Psoas muscle (tissue), 8 donors: ENCODE data around the gene PSPN. TPM values are rescaled to one million over a fixed set of nuclear protein-coding genes. Genes with fewer than 3 reads are reported as not detected.

Experiments used
- ATAC-seq, 4 donors: fragments of 200-7000 bp; cut with Tn5 transposase; one replicate each; pipeline ENCODE4 v1.9.1; 2020; ENCODE audit warnings: moderate library complexity in 3 of 4, mild to moderate bottlenecking in 2 of 4
- DNase-seq, 2 donors: peaks; one replicate each; pipeline ENCODE4 v3.0.0-alpha.2; 2020
- H3K27ac ChIP-seq: fragments of 200-600 bp; one replicate; pipeline ENCODE4 v1.8.0; 2022
- H3K27me3 ChIP-seq, 3 donors: fragments of 200-600 bp in 1 of 3; one replicate each; pipeline versions ENCODE4 v1.6.1 to v1.8.0; 2013 to 2022; ENCODE audit warnings: low read length in 2 of 3, mild to moderate bottlenecking in 2 of 3, moderate library complexity in 1 of 3; ENCODE audit not compliant: insufficient read depth in 3 of 3
- H3K36me3 ChIP-seq, 2 donors: fragments of 200-600 bp in 1 of 2; one replicate each; pipeline versions ENCODE4 v1.6.1 to v1.8.0; 2013 to 2022; ENCODE audit warnings: low read depth in 1 of 2, mild to moderate bottlenecking in 1 of 2, moderate library complexity in 1 of 2; ENCODE audit not compliant: insufficient read depth in 1 of 2
- H3K4me1 ChIP-seq: fragments of 200-600 bp; one replicate; pipeline ENCODE4 v1.8.0; 2022
- H3K4me3 ChIP-seq: fragments of 200-600 bp; one replicate; pipeline ENCODE4 v1.8.0; 2022; ENCODE audit warnings: mild to moderate bottlenecking
- H3K9me3 ChIP-seq: fragments of 200-600 bp; one replicate; pipeline ENCODE4 v1.8.0; 2022
- CTCF ChIP-seq: fragments of 200-600 bp; IDR thresholded peaks from one replicate; pipeline ENCODE4 v1.8.0; 2022; ENCODE audit warnings: antibody characterized with exemption
- WGBS, 3 donors: extraction: QIAGEN DNeasy Blood & Tissue Kit; methylation state at CpG; one replicate each; pipeline versions ENCODE4 v1.1.6 to v1.1.7; 2013; 5-methylcytosine and 5-hydroxymethylcytosine counted together
- intact Hi-C, 2 donors: fragments of 100-400 bp; cut with DNase I; formaldehyde crosslinking; loops; one replicate each; pipeline versions ENCODE4 v1.11.0 to v1.14.2; 2022
- polyA plus RNA-seq, 3 donors: library from polyadenylated mRNA; stranded (reverse); fragments of 200-250 nt; gene quantifications; one replicate each; pipeline ENCODE4 v1.2.3, GENCODE V29; 2013
- total RNA-seq, 4 donors: library from RNA; stranded (reverse); fragmentation: NEBNext Ultra II Directional in 2 of 4; extraction: Animal tissue kit (Norgen Biotek cat#: 25700) in 2 of 4; gene quantifications; one replicate each; pipeline versions ENCODE4 v1.2.1 to v1.2.4, GENCODE V29; 2021 to 2023
- donor health status: healthy with polysubstance abuse.
- donor health status: DM: no; HTN: no; CAD: no; lungs with moderate emphysema.
- donor health status: Bipolar disorder and iron deficiency.
- donor health status: healthy.
- donor health status: DM: yes; HTN: yes; CAD: no.
- donor health status: DM: no; HTN: no; CAD: no.
- donor health status: DM: no; HTN: no; CAD: no.
- donor health status: DM: yes; HTN: yes; CAD: no.

The PSPN gene
- total and polyA plus RNA-seq, 7 donors = 0.34 to 1.3 (median 0.69) TPM

GRCh38 chr19:6412447-6413091 lies 36.8 kb upstream of the PSPN start:
- WGBS, 3 donors = 48 to 55% (median 53%) methylated on average over 15 of the region's 15 CpGs
- TF ChIP-seq CTCF = peak; percentile 42
- Histone ChIP-seq H3K27me3 (no peaks in the 10 kb centered on the region), H3K36me3 (peaks cover 15 to 45% of the 10 kb centered on the region in 2 donors), H3K4me3 (no peak overlapping the region), H3K4me1 (no peaks in the 10 kb centered on the region), H3K27ac (no peak overlapping the region), H3K9me3 (no peaks in the 10 kb centered on the region)
- peak in 1 of 2 donors; percentile 56 for DNase-seq
- ATAC-seq = peak; percentile 47 to 71 (median 59)
- intact Hi-C loops = no loop called here

DNA sequence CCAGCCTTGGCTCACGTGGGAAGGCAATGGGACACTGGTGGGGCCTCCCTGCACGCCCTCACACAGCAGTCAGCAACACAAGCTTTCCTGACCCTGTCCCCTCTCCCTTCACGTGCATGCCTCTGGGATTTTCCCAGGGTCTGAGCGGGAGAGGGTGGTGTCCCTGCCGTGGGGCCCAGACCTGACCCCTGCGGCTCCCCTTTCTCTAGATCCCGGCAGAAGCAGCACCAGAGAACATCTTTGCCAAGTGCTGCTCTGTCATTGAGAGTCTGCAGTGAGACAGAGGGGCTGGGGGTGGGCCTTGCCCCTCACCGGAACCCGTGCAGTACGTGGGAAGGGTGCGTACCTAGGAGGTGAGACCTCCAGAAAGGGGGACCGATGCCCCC lies 36.3 kb upstream of the PSPN start:
- Histone ChIP-seq H3K4me1 (no peaks in the 10 kb centered on the region), H3K9me3 (no peaks in the 10 kb centered on the region), H3K4me3 (no peak overlapping the region), H3K27ac (no peak overlapping the region), H3K36me3 (peaks cover 15 to 39% of the 10 kb centered on the region in 2 donors), H3K27me3 (no peaks in the 10 kb centered on the region)
- 58 to 59% (median 59%) methylated on average over 12 of the region's 12 CpGs for WGBS, 3 donors
- DNase-seq = no peak
- ATAC-seq = peak; percentile 6 to 28 (median 18)
- intact Hi-C loops = no loop called here
- TF ChIP-seq CTCF = no peak

- no peak for ATAC-seq
- 86 to 99% (median 87%) methylated on average over 6 of the region's 6 CpGs for WGBS, 3 donors
- intact Hi-C loops = no loop called here
Measured at GRCh38 chr19:6409346-6409745, 33.6 kb upstream of the PSPN start.

DNA sequence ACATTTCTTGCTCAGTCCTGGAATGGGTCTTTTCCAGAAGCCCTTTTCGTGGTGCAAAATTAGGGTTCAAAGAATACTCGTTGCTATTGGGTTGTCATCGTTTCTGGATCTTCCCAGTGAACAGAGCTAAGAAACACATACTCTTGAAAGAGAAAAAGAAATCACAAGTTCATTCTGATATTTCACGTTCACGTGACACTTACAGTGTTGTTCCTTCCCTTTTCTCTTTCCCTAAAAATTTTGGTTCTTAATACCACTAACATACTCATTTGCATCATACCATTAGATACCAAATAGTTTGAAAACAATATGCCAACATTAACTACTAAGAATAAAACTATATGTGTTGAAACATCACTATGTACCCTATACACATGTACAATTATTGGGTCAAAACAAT lies 30.7 kb upstream of the PSPN start:
- H3K36me3 ChIP-seq = no peaks in the 10 kb centered on the region
- no peak for TF ChIP-seq CTCF
- no peaks in the 10 kb centered on the region for H3K9me3 ChIP-seq
- no peak for ATAC-seq
- no peak overlapping the region for H3K27ac ChIP-seq
- H3K4me3 ChIP-seq = no peak overlapping the region
- WGBS, 3 donors = 79 to 90% (median 84%) methylated on average over 5 of the region's 5 CpGs
- no peaks in the 10 kb centered on the region for H3K4me1 ChIP-seq
- no peaks in the 10 kb centered on the region for H3K27me3 ChIP-seq
- intact Hi-C loops = no loop called here
- no peak for DNase-seq

More at GRCh38 chr19:6409346-6409745, 33.6 kb upstream of the PSPN start:
- no peak for TF ChIP-seq CTCF
- H3K36me3 ChIP-seq = peaks cover 0 to 12% of the 10 kb centered on the region in 2 donors
- no peaks in the 10 kb centered on the region for H3K9me3 ChIP-seq
- H3K4me3 ChIP-seq = no peak overlapping the region
- H3K27ac ChIP-seq = no peak overlapping the region
- no peak for DNase-seq
- no peaks in the 10 kb centered on the region for H3K27me3 ChIP-seq
- no peaks in the 10 kb centered on the region for H3K4me1 ChIP-seq
